Measurements from ENCODE around the gene SERTAD2.

DNA sequence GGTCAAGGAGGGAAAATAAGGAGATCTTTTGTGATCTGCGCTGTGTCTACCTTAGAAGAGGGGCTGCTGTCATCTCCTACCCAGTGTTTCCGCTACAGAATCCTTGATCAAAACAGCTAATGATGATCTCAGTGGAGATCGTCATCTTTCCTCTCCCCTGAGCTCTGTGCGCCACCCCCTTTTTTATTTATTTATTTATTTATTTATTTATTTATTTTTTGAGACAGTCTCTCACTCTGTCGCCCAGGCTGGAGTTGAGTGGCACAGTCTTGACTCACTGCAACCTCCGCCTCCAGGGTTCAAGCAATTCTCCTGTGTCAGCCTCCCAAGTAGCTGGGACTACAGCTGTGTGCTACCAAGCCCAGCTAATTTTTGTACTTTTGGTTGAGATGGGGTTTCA, 55.5 kb downstream of the SERTAD2 start:
- TF ChIP-seq POLR2A (IDR thresholded peaks at IDR 0.05): no peak
- TF ChIP-seq, protein P1, sequence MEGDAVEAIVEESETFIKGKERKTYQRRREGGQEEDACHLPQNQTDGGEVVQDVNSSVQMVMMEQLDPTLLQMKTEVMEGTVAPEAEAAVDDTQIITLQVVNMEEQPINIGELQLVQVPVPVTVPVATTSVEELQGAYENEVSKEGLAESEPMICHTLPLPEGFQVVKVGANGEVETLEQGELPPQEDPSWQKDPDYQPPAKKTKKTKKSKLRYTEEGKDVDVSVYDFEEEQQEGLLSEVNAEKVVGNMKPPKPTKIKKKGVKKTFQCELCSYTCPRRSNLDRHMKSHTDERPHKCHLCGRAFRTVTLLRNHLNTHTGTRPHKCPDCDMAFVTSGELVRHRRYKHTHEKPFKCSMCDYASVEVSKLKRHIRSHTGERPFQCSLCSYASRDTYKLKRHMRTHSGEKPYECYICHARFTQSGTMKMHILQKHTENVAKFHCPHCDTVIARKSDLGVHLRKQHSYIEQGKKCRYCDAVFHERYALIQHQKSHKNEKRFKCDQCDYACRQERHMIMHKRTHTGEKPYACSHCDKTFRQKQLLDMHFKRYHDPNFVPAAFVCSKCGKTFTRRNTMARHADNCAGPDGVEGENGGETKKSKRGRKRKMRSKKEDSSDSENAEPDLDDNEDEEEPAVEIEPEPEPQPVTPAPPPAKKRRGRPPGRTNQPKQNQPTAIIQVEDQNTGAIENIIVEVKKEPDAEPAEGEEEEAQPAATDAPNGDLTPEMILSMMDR (IDR thresholded peaks at IDR 0.05): no peak
